HEK293 (cell line): ENCODE data around the gene RTL1.

Experiments used
- CTCF ChIA-PET: fragments of 350-600 bp; formaldehyde crosslinking; extraction: SDS; loops from one replicate; lab custom pipeline; 2021; ENCODE audit warnings: antibody characterized with exemption; lab: Yijun Ruan, JAX
- POLR2A ChIA-PET: fragments of 300-600 bp; formaldehyde crosslinking; extraction: SDS; loops from one replicate; lab custom pipeline; 2020; ENCODE audit warnings: antibody characterized with exemption, inconsistent platforms; lab: Yijun Ruan, JAX
- H3K27ac ChIP-seq: fragments of 200-500 bp; sonication (Bioruptor generic); 2 replicates; pipeline ENCODE4 v1.5.1; 2014; ENCODE audit warnings: low read depth, low read length, control low read depth, inconsistent platforms; ENCODE audit errors: extremely low read depth
- H3K36me3 ChIP-seq, 2 experiments: fragments of 200-500 bp in 1 of 2; sonication (Bioruptor generic) in 1 of 2; 1 replicate in 1 of 2; 2 replicates in 1 of 2; pipeline ENCODE4 v1.5.1; 2014 to 2017; ENCODE audit warnings: inconsistent platforms in 2 of 2, low read length in 2 of 2; ENCODE audit not compliant: control insufficient read depth in 2 of 2, insufficient read depth in 1 of 2
- H3K4me1 ChIP-seq: fragments of 200-500 bp; sonication (Bioruptor generic); 2 replicates; pipeline ENCODE4 v1.5.1; 2014; ENCODE audit warnings: mild to moderate bottlenecking, low read length, inconsistent platforms; ENCODE audit not compliant: control insufficient read depth, insufficient read depth
- H3K4me3 ChIP-seq: 2 replicates; pipeline ENCODE4 v1.5.1; 2011; ENCODE audit warnings: low read depth, mild to moderate bottlenecking, control low read depth, low read length, moderate library complexity
- H3K9me3 ChIP-seq: fragments of 200-500 bp; sonication (Bioruptor generic); 2 replicates; pipeline ENCODE4 v1.5.1; 2014; ENCODE audit warnings: low read depth, low read length, inconsistent platforms; ENCODE audit not compliant: control insufficient read depth, insufficient read depth
- FEZF1 ChIP-seq: fragments of 450-650 bp; formaldehyde crosslinking; IDR thresholded peaks from 2 replicates; pipeline ENCODE4 v1.5.1; 2016; ENCODE audit warnings: missing biosample characterization, missing genetic modification characterization
- GFI1B ChIP-seq: fragments of 450-650 bp; formaldehyde crosslinking; IDR thresholded peaks from 2 replicates; pipeline ENCODE4 v1.5.1; 2016; ENCODE audit warnings: missing biosample characterization, missing genetic modification characterization
- MYNN ChIP-seq: fragments of 450-650 bp; formaldehyde crosslinking; IDR thresholded peaks from 2 replicates; pipeline ENCODE4 v1.5.1; 2016; ENCODE audit warnings: missing biosample characterization, missing genetic modification characterization, borderline replicate concordance
- MZF1 ChIP-seq: fragments of 450-650 bp; formaldehyde crosslinking; IDR thresholded peaks from 2 replicates; pipeline ENCODE4 v1.5.1; 2017; ENCODE audit warnings: missing biosample characterization, missing genetic modification characterization, borderline replicate concordance
- OSR2 ChIP-seq: fragments of 450-650 bp; formaldehyde crosslinking; IDR thresholded peaks from 2 replicates; pipeline ENCODE4 v1.5.1; 2016; ENCODE audit warnings: missing biosample characterization, missing genetic modification characterization
- SETDB1 ChIP-seq: IDR thresholded peaks from one replicate; pipeline ENCODE4 v1.6.1; 2017; ENCODE audit warnings: mild to moderate bottlenecking, low read length, moderate library complexity, mixed read lengths; ENCODE audit not compliant: insufficient read length
- YY2 ChIP-seq: fragments of 450-650 bp; formaldehyde crosslinking; IDR thresholded peaks from 2 replicates; pipeline ENCODE4 v1.5.1; 2016; ENCODE audit warnings: missing biosample characterization, missing genetic modification characterization
- ZBTB48 ChIP-seq: fragments of 450-650 bp; formaldehyde crosslinking; IDR thresholded peaks from 2 replicates; pipeline ENCODE4 v1.5.1; 2016; ENCODE audit warnings: missing biosample characterization, missing genetic modification characterization
- ZNF239 ChIP-seq: fragments of 450-650 bp; formaldehyde crosslinking; IDR thresholded peaks from 2 replicates; pipeline ENCODE4 v1.5.1; 2016; ENCODE audit warnings: missing biosample characterization, missing genetic modification characterization
- ZNF341 ChIP-seq: fragments of 450-650 bp; formaldehyde crosslinking; IDR thresholded peaks from 2 replicates; pipeline ENCODE4; 2016; ENCODE audit warnings: low read depth, missing biosample characterization, missing genetic modification characterization
- ZNF366 ChIP-seq: fragments of 450-650 bp; formaldehyde crosslinking; conservative IDR thresholded peaks from 2 replicates; pipeline ENCODE4 v1.5.1; 2016; ENCODE audit warnings: missing biosample characterization, missing genetic modification characterization
- ZNF423 ChIP-seq: fragments of 450-650 bp; formaldehyde crosslinking; IDR thresholded peaks from 2 replicates; pipeline ENCODE4 v1.5.1; 2016; ENCODE audit warnings: missing biosample characterization, missing genetic modification characterization
- ZNF555 ChIP-seq: fragments of 450-650 bp; formaldehyde crosslinking; conservative IDR thresholded peaks from 2 replicates; pipeline ENCODE4 v1.5.1; 2017; ENCODE audit warnings: missing biosample characterization, mild to moderate bottlenecking, missing genetic modification characterization, inconsistent platforms
- ZNF571 ChIP-seq: fragments of 450-650 bp; formaldehyde crosslinking; IDR thresholded peaks from 2 replicates; pipeline ENCODE4 v1.5.0; 2017; ENCODE audit warnings: missing biosample characterization, missing genetic modification characterization
- ZNF585B ChIP-seq: fragments of 450-650 bp; formaldehyde crosslinking; IDR thresholded peaks from 2 replicates; pipeline ENCODE4 v1.5.1; 2016; ENCODE audit warnings: missing biosample characterization, missing genetic modification characterization
- TF ChIP-seq, protein P1 (sequence below): fragments of 450-650 bp; formaldehyde crosslinking; IDR thresholded peaks from 2 replicates; pipeline ENCODE4 v1.5.1; 2016; ENCODE audit warnings: missing biosample characterization, missing genetic modification characterization, low read depth
- TF ChIP-seq, protein P2 (sequence below): sonication (generic); formaldehyde crosslinking; IDR thresholded peaks from 2 replicates; pipeline ENCODE4 v1.8.1; 2022; ENCODE audit warnings: mild to moderate bottlenecking, moderate library complexity, missing genetic modification reagents

RTL1 gene

DNA sequence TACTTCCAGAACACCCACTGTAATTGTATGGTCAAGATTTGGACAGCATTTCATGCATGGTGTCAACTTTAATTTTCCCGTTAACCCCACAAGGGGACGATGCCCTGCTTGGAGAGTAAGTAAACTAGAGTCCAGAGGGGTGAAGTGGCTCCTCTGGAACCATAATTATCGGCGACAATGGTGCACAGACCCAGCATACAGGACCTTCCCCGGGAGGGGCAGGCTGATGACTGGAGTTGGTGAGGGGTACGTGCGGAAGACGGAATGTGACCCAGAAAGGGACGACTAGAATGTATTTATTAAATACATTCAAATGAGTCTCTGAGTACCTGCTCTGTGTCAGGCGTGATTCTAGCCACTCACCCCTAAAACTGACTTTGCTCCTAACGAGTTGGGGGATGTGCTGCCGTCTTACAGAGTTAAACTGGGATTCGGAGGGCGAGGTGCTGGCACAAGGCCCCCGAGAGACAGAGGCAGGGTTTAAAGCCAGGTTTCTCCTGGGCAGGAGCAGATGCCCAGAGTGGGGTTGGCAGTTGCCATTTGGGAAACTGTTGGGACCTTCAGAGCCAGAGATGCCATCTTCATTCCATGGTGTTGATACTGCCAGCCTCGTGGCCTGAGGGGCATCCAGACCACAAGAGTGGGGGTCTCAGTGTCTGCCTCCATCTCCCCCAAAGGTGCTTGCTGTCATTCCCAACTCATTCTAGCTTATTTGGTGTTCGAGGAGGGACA lies 10.9 kb downstream of the RTL1 start:
- POLR2A ChIA-PET = no interaction called here
- H3K36me3 ChIP-seq = no peaks in the 10 kb centered on the region
- CTCF ChIA-PET = no interaction called here

DNA sequence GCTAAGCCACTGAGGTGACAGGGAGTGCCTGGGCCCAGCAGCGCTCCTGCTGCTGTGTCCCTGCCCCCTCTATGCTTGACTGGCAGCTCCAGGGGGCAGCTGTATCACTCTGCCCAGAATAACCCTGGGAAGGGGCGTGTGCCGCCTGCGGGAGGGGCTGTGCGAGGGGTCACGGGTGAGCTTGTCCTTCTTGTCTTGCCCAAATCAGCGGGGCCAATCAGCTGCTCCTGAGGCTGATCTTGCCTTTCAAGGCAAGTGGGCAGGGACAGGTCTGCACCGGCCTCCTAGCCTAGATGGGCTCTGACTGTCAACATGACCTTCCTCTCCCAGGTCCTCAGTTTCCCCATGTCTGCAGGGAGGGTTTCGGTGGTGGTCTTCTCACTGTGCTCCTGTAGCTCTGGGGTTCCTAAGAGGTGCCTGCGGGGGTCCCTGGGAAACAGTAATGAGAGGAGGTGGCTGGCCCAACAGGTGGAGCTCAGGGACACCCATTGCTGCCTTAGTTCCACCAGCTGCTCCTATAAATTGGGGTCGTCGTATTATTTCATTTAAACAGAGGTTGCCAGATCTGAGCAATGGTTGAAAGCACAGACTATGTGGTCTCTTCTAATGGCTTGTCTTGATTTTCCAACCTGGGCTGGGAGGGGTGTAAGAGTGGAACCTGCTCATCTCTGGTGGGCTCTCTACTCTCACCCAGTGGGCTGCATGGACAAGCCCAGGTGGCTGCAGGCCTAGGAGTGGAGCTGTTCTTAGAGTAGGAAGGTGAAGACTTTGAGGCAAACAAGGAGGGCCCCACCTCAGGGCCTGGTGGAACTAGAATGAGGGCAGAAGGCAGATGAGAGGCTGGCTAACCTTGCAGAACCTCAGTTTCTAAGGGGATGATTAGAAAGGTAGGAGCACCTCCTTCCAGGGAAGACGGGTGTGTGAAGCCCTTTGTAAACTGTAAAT lies 11.7 kb downstream of the RTL1 start:
- H3K27ac ChIP-seq = no peak overlapping the region
- TF ChIP-seq ZNF239 (tag by site-specific recombination) (no peak), ZNF423 (tag by site-specific recombination) (no peak), ZNF341 (no peak), FEZF1 (tag by site-specific recombination) (no peak), MZF1 (tag by site-specific recombination) (no peak), MYNN (tag by site-specific recombination) (no peak), SETDB1 (no peak)
- no peak overlapping the region for H3K4me3 ChIP-seq
- peaks cover 16% of the 10 kb centered on the region for H3K4me1 ChIP-seq
- H3K9me3 ChIP-seq = no peaks in the 10 kb centered on the region
- no peaks in the 10 kb centered on the region for H3K36me3 ChIP-seq
- ChIA-PET CTCF (no interaction called here), POLR2A (no interaction called here)

More for the DNA sequence above, 10.9 kb downstream of the RTL1 start:
- TF ChIP-seq YY2 (tag by site-specific recombination) = no peak
- Histone ChIP-seq H3K4me1 (peaks cover 11% of the 10 kb centered on the region), H3K9me3 (no peaks in the 10 kb centered on the region), H3K4me3 (no peak overlapping the region), H3K27ac (no peak overlapping the region)

DNA sequence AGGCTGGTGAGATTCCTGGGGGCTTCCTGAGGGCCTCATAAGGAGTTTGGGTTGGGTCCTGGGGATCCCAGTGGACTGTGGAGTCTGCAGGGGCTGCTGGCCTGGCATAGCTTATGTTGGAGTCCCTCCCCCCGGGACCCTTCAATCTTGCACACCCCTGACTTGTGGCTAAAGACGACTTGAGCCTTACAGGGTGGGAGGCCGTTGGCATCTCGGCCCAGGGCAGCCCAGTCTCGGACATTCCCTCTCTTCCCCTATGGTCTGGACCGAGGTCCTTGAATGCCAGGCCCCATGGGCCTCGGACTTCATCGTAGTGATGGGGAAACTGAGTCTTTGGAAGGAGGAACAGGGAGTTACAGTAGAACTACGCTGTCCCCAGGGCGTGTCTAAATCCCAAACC lies 12.5 kb downstream of the RTL1 start:
- peaks cover 16% of the 10 kb centered on the region for H3K4me1 ChIP-seq
- no peaks in the 10 kb centered on the region for H3K9me3 ChIP-seq
- TF ChIP-seq, protein P1, sequence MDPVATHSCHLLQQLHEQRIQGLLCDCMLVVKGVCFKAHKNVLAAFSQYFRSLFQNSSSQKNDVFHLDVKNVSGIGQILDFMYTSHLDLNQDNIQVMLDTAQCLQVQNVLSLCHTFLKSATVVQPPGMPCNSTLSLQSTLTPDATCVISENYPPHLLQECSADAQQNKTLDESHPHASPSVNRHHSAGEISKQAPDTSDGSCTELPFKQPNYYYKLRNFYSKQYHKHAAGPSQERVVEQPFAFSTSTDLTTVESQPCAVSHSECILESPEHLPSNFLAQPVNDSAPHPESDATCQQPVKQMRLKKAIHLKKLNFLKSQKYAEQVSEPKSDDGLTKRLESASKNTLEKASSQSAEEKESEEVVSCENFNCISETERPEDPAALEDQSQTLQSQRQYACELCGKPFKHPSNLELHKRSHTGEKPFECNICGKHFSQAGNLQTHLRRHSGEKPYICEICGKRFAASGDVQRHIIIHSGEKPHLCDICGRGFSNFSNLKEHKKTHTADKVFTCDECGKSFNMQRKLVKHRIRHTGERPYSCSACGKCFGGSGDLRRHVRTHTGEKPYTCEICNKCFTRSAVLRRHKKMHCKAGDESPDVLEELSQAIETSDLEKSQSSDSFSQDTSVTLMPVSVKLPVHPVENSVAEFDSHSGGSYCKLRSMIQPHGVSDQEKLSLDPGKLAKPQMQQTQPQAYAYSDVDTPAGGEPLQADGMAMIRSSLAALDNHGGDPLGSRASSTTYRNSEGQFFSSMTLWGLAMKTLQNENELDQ (tag by site-specific recombination) = no peak
- TF ChIP-seq ZNF555 (no peak), ZNF585B (tag by site-specific recombination) (no peak), GFI1B (tag by site-specific recombination) (no peak), ZNF366 (no peak), ZNF571 (tag by site-specific recombination) (no peak), OSR2 (no peak), ZBTB48 (tag by site-specific recombination) (no peak)
- TF ChIP-seq, protein P2, sequence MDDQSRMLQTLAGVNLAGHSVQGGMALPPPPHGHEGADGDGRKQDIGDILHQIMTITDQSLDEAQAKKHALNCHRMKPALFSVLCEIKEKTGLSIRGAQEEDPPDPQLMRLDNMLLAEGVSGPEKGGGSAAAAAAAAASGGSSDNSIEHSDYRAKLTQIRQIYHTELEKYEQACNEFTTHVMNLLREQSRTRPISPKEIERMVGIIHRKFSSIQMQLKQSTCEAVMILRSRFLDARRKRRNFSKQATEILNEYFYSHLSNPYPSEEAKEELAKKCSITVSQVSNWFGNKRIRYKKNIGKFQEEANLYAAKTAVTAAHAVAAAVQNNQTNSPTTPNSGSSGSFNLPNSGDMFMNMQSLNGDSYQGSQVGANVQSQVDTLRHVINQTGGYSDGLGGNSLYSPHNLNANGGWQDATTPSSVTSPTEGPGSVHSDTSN (CRISPR knock-in tag) = no peak
- ChIA-PET POLR2A (no interaction called here), CTCF (no interaction called here)
- H3K36me3 ChIP-seq = no peaks in the 10 kb centered on the region
- H3K27ac ChIP-seq = no peak overlapping the region
- no peak overlapping the region for H3K4me3 ChIP-seq
